DMS114 treated with DMSO at 0.1 percent for 48 hours (cell line): ENCODE data around the gene SHB.
"Not testable (repeated sequence)": the region's sequence is repeated elsewhere in the genome, so short reads cannot be mapped to it uniquely, and the experiment has no call there.

Experiments
- DNase-seq: peaks from one replicate; lab custom pipeline; 2025; ENCODE audit not compliant: unreplicated experiment; lab: John Stamatoyannopoulos, UW

SHB gene

GRCh38 chr9:37906312-37907239, 162.5 kb downstream of the SHB start:
- DNase-seq: no peak

GRCh38 chr9:37905776-37906175, 163.3 kb downstream of the SHB start:
- no peak for DNase-seq

GRCh38 chr9:37905131-37905505, 163.9 kb downstream of the SHB start:
- DNase-seq: no peak

GRCh38 chr9:37904445-37905130, 164.4 kb downstream of the SHB start:
- no peak for DNase-seq

- DNase-seq: peak; percentile 41
These were observed 165.2 kb downstream of the SHB start, which contains the start of gene SLC25A51 for GRCh38 chr9:37903647-37904444. SLC25A51 (minus strand) TSS chr9:37904127; CDS start chr9:37888550, 15,577 bp downstream.

- no peak for DNase-seq
These were observed 166.0 kb downstream of the SHB start for GRCh38 chr9:37902796-37903646.

GRCh38 chr9:37902131-37902530, 166.9 kb downstream of the SHB start:
- no peak for DNase-seq

GRCh38 chr9:37899041-37899440, 170.0 kb downstream of the SHB start:
- DNase-seq: no peak

GRCh38 chr9:37897665-37898064, 171.4 kb downstream of the SHB start:
- DNase-seq: no peak

GRCh38 chr9:37892063-37892462, 177.0 kb downstream of the SHB start:
- no peak for DNase-seq

- DNase-seq: not testable (repeated sequence)
These were observed 178.0 kb downstream of the SHB start for GRCh38 chr9:37891042-37891441.

GRCh38 chr9:37889536-37889935, 179.5 kb downstream of the SHB start:
- DNase-seq: no peak

GRCh38 chr9:37887977-37888583, 180.9 kb downstream of the SHB start:
- not testable (repeated sequence) for DNase-seq

- DNase-seq: no peak
These were observed 188.0 kb downstream of the SHB start for GRCh38 chr9:37880916-37881479.

- no peak for DNase-seq
These were observed 192.7 kb downstream of the SHB start for GRCh38 chr9:37876376-37876775.

- DNase-seq: no peak
These were observed 195.1 kb downstream of the SHB start for GRCh38 chr9:37873955-37874354.

- no peak for DNase-seq
These were observed 198.2 kb downstream of the SHB start for GRCh38 chr9:37870799-37871176.

- DNase-seq: no peak
These were observed 198.8 kb downstream of the SHB start for GRCh38 chr9:37870081-37870798.
